WTC11 (cell line): ENCODE data around the gene IMP3. TPM values are rescaled to one million over a fixed set of nuclear protein-coding genes. Genes with fewer than 3 reads are reported as not detected.

Experiments
- ATAC-seq: fragments of 200-7000 bp; cut with Tn5 transposase; 2 replicates; pipeline ENCODE4 v1.10.0; 2021; ENCODE audit warnings: mild to moderate bottlenecking, moderate library complexity
- CTCF ChIA-PET: fragments of 300-600 bp; sonication (Branson Sonifier 250); formaldehyde crosslinking; loops from one replicate; lab custom pipeline; 2021; ENCODE audit warnings: antibody characterized with exemption; lab: Charles Lee
- POLR2A ChIA-PET: fragments of 350-600 bp; sonication (Branson Sonifier 250); formaldehyde crosslinking; loops from one replicate; lab custom pipeline; 2021; ENCODE audit warnings: antibody characterized with exemption; lab: Charles Lee
- DNase-seq: peaks from one replicate; pipeline ENCODE4 v3.0.0; 2021; ENCODE audit warnings: low spot score
- H3K27ac Mint-ChIP-seq: 2 replicates; pipeline ENCODE4 v1.8.0; 2021; ENCODE audit warnings: mixed read lengths
- H3K27me3 Mint-ChIP-seq: 2 replicates; pipeline ENCODE4 v1.8.0; 2021; ENCODE audit warnings: low read depth, mild to moderate bottlenecking, moderate library complexity, mixed read lengths
- H3K36me3 Mint-ChIP-seq: 2 replicates; pipeline ENCODE4 v1.8.0; 2021; ENCODE audit warnings: mixed read lengths
- H3K4me1 Mint-ChIP-seq: 2 replicates; pipeline ENCODE4 v1.8.0; 2022; ENCODE audit warnings: mixed read lengths
- H3K4me3 Mint-ChIP-seq: 2 replicates; pipeline ENCODE4 v1.8.0; 2021; ENCODE audit warnings: mild to moderate bottlenecking, moderate library complexity, mixed read lengths
- H3K9me3 Mint-ChIP-seq: 2 replicates; pipeline ENCODE4 v1.8.0; 2021; ENCODE audit warnings: mixed read lengths
- AR ChIP-seq: fragments of 250-450 bp; sonication (Bioruptor Pico); IDR thresholded peaks from 2 replicates; pipeline ENCODE4 v1.9.0; 2021; ENCODE audit warnings: mild to moderate bottlenecking
- ATF6 ChIP-seq: sonication (generic); formaldehyde crosslinking; IDR thresholded peaks from 2 replicates; pipeline ENCODE4 v1.8.1; 2023; ENCODE audit warnings: mild to moderate bottlenecking, missing genetic modification reagents
- FOXP4 ChIP-seq: sonication (generic); formaldehyde crosslinking; IDR thresholded peaks from 2 replicates; pipeline ENCODE4 v1.8.0; 2022; ENCODE audit warnings: mild to moderate bottlenecking, missing genetic modification reagents
- GABPB1 ChIP-seq: sonication (generic); formaldehyde crosslinking; IDR thresholded peaks from 2 replicates; pipeline ENCODE4 v1.8.1; 2023; ENCODE audit warnings: mild to moderate bottlenecking, missing genetic modification reagents
- NFATC4 ChIP-seq: fragments of 250-450 bp; sonication (Bioruptor Pico); IDR thresholded peaks from 2 replicates; pipeline ENCODE4 v1.9.0; 2021; ENCODE audit warnings: mild to moderate bottlenecking
- PRDM15 ChIP-seq: sonication (generic); formaldehyde crosslinking; IDR thresholded peaks from 2 replicates; pipeline ENCODE4 v1.8.0; 2022; ENCODE audit warnings: missing genetic modification reagents
- RELA ChIP-seq: sonication (generic); formaldehyde crosslinking; IDR thresholded peaks from 2 replicates; pipeline ENCODE4 v1.8.1; 2022; ENCODE audit warnings: missing genetic modification reagents, mild to moderate bottlenecking, borderline replicate concordance
- SMAD4 ChIP-seq: sonication (generic); formaldehyde crosslinking; IDR thresholded peaks from 2 replicates; pipeline ENCODE4 v1.8.0; 2022; ENCODE audit warnings: mild to moderate bottlenecking, missing genetic modification reagents
- USF1 ChIP-seq: sonication (generic); formaldehyde crosslinking; IDR thresholded peaks from 2 replicates; pipeline ENCODE4 v1.8.0; 2022; ENCODE audit warnings: mild to moderate bottlenecking, missing genetic modification reagents
- ZNF138 ChIP-seq: sonication (generic); formaldehyde crosslinking; conservative IDR thresholded peaks from 2 replicates; pipeline ENCODE4 v1.8.1; 2022; ENCODE audit warnings: mild to moderate bottlenecking, moderate library complexity, missing genetic modification reagents
- ZNF396 ChIP-seq: fragments of 250-450 bp; sonication (Bioruptor Pico); IDR thresholded peaks from 2 replicates; pipeline ENCODE4 v1.8.0; 2021; ENCODE audit warnings: mild to moderate bottlenecking, moderate library complexity, borderline replicate concordance
- total RNA-seq: library from RNA; stranded (reverse); gene quantifications from 3 replicates; pipeline ENCODE4 v1.2.3, GENCODE V29; 2021

Gene IMP3
- total RNA-seq, 1 experiment from 2014 or later: 107 TPM

GRCh38 chr15:75662823-75663519 lies 22.9 kb upstream of the IMP3 start (continued):
- TF ChIP-seq FOXP4 (no peak), USF1 (CRISPR knock-in tag) (no peak), RELA (CRISPR knock-in tag) (no peak), ZNF396 (no peak), NFATC4 (CRISPR knock-in tag) (no peak), ATF6 (CRISPR knock-in tag) (no peak)

GRCh38 chr15:75661756-75662140 lies 21.7 kb upstream of the IMP3 start:
- Mint-ChIP-seq H3K27ac (peak overlapping the region; percentile 44; the same call in 1 of the 2 replicates), H3K27me3 (no peaks in the 10 kb centered on the region), H3K4me3 (no peak overlapping the region), H3K9me3 (no peaks in the 10 kb centered on the region), H3K36me3 (peaks cover 10% of the 10 kb centered on the region; the same call in 1 of the 2 replicates), H3K4me1 (no peaks in the 10 kb centered on the region)
- ChIA-PET CTCF (interaction anchor here (0.7 to 1.8 kb wide), 6 partner anchors 10 to 294 kb away, joined by 3 to 10 read pairs (median 5); partner anchors contain the start of genes MAN2C1 and SNX33), POLR2A (interaction anchor here (1.4 kb wide), 1 partner anchor 11 kb away, joined by 3 read pairs; no protein-coding TSS in a partner anchor)
- TF ChIP-seq AR (CRISPR knock-in tag) (no peak), USF1 (CRISPR knock-in tag) (no peak), SMAD4 (CRISPR knock-in tag) (no peak), PRDM15 (CRISPR knock-in tag) (no peak), ZNF138 (no peak), GABPB1 (CRISPR knock-in tag) (no peak)
- DNase-seq (no peak), ATAC-seq (no peak)
